Hematopoietic multipotent progenitor cell treated with erythropoietin and hydrocortisone succinate and interleukin-3 and kit ligand, for 15 days (in vitro differentiated cells): ENCODE results near the gene TTC21A.
A peak's percentile ranks its signal among the peaks of the same experiment; 100 is the strongest.
"Not testable (repeated sequence)": the region's sequence is repeated elsewhere in the genome, so short reads cannot be mapped to it uniquely, and the experiment has no call there.

Experiments
- DNase-seq: peaks from one replicate; pipeline ENCODE4 v3.0.0-alpha.2; 2015; ENCODE audit warnings: low spot score

Gene TTC21A

GRCh38 chr3:39107388-39108199, at the start of gene TTC21A, which contains the start of gene GORASP1:
Gene TTC21A, plus strand, starts transcription at chr3:39107680. Its CDS starts 158 bp downstream, at chr3:39107838.
Gene GORASP1, minus strand, starts transcription at chr3:39107627. Its CDS starts 86 bp downstream, at chr3:39107541.
- DNase-seq = peak; percentile 82

- not testable (repeated sequence) for DNase-seq
Measured at GRCh38 chr3:39061228-39061627, 46.3 kb upstream of the TTC21A start.

- DNase-seq = no peak
Measured at GRCh38 chr3:39062180-39062579, 45.3 kb upstream of the TTC21A start.

GRCh38 chr3:39063143-39063542, 44.3 kb upstream of the TTC21A start:
- DNase-seq = no peak

GRCh38 chr3:39064646-39065045, 42.8 kb upstream of the TTC21A start:
- no peak for DNase-seq

GRCh38 chr3:39065197-39065596, 42.3 kb upstream of the TTC21A start:
- DNase-seq = peak; percentile 50

GRCh38 chr3:39067286-39067685, 40.2 kb upstream of the TTC21A start:
- no peak for DNase-seq

- no peak for DNase-seq
Measured at GRCh38 chr3:39068556-39068955, 38.9 kb upstream of the TTC21A start.

- DNase-seq = no peak
Measured at GRCh38 chr3:39075910-39076309, 31.6 kb upstream of the TTC21A start.

- no peak for DNase-seq
Measured at GRCh38 chr3:39079530-39079929, 27.9 kb upstream of the TTC21A start.

- DNase-seq = no peak
Measured at GRCh38 chr3:39080026-39080425, 27.5 kb upstream of the TTC21A start.

- DNase-seq = no peak
Measured at GRCh38 chr3:39082666-39083313, 24.7 kb upstream of the TTC21A start.

- DNase-seq = no peak
Measured at GRCh38 chr3:39086144-39086543, 21.3 kb upstream of the TTC21A start.

GRCh38 chr3:39088456-39088855, 19.0 kb upstream of the TTC21A start:
- no peak for DNase-seq

GRCh38 chr3:39088889-39089288, 18.6 kb upstream of the TTC21A start:
- no peak for DNase-seq

- no peak for DNase-seq
Measured at GRCh38 chr3:39090922-39091321, 16.6 kb upstream of the TTC21A start.

- no peak for DNase-seq
Measured at GRCh38 chr3:39094851-39095677, 12.4 kb upstream of the TTC21A start.

- no peak for DNase-seq
Measured at GRCh38 chr3:39095778-39096177, 11.7 kb upstream of the TTC21A start.

- DNase-seq = no peak
Measured at GRCh38 chr3:39096775-39097174, 10.7 kb upstream of the TTC21A start.

GRCh38 chr3:39097716-39098472, 9.6 kb upstream of the TTC21A start:
- no peak for DNase-seq

GRCh38 chr3:39098473-39099000, 8.9 kb upstream of the TTC21A start:
- DNase-seq = no peak

- no peak for DNase-seq
Measured at GRCh38 chr3:39099242-39099641, 8.2 kb upstream of the TTC21A start.
